DOHH2 (cell line): ENCODE measurements around the gene PNLIPRP3.

Source experiments
- H3F3A ChIP-seq: fragments of 200-600 bp; sonication (generic), shearing (Covaris generic); 2 replicates; pipeline ENCODE4 v1.6.0; 2016; ENCODE audit warnings: antibody characterized with exemption, mild to moderate bottlenecking; ENCODE audit not compliant: control insufficient read depth, insufficient read depth
- H3K27ac ChIP-seq: fragments of 200-600 bp; sonication (generic); 2 replicates; pipeline ENCODE4 v1.5.1; 2014; ENCODE audit warnings: low read depth, mild to moderate bottlenecking, low read length, moderate library complexity
- H3K27me3 ChIP-seq: fragments of 200-600 bp; sonication (generic); 2 replicates; pipeline ENCODE4 v1.6.1; 2014; ENCODE audit warnings: mild to moderate bottlenecking, low read length, mixed read lengths; ENCODE audit not compliant: control insufficient read depth
- H3K36me3 ChIP-seq: fragments of 200-600 bp; sonication (generic); 2 replicates; pipeline ENCODE4 v1.6.1; 2014; ENCODE audit warnings: mild to moderate bottlenecking, low read length, moderate library complexity, mixed read lengths; ENCODE audit not compliant: control insufficient read depth
- H3K4me1 ChIP-seq: fragments of 200-600 bp; sonication (generic); 2 replicates; pipeline ENCODE4 v1.6.1; 2014; ENCODE audit warnings: mild to moderate bottlenecking, low read length, mixed read lengths; ENCODE audit not compliant: control insufficient read depth
- H3K4me2 ChIP-seq: fragments of 200-600 bp; sonication (generic); 2 replicates; pipeline ENCODE4 v1.6.0; 2014; ENCODE audit warnings: mild to moderate bottlenecking, low read length, moderate library complexity
- H3K4me3 ChIP-seq: fragments of 200-600 bp; sonication (generic); 2 replicates; pipeline ENCODE4 v1.5.1; 2014; ENCODE audit warnings: mild to moderate bottlenecking, low read length, mixed read lengths
- H3K79me2 ChIP-seq: fragments of 200-600 bp; sonication (generic); 2 replicates; pipeline ENCODE4 v1.6.1; 2014; ENCODE audit warnings: mild to moderate bottlenecking, low read length, mixed read lengths; ENCODE audit not compliant: control insufficient read depth
- H3K9me2 ChIP-seq: fragments of 200-600 bp; sonication (generic); replicated peaks from 2 replicates; pipeline ENCODE4 v1.6.1; 2014; ENCODE audit warnings: mild to moderate bottlenecking, low read length, mixed read lengths; ENCODE audit not compliant: control insufficient read depth
- H3K9me3 ChIP-seq: fragments of 200-600 bp; sonication (generic); 2 replicates; pipeline ENCODE4 v1.6.1; 2014; ENCODE audit warnings: antibody characterized with exemption, low read length, mixed read lengths; ENCODE audit not compliant: control insufficient read depth, insufficient read depth
- H4K20me1 ChIP-seq: fragments of 200-600 bp; sonication (generic); 2 replicates; pipeline ENCODE4 v1.6.0; 2014; ENCODE audit warnings: low read depth, mild to moderate bottlenecking, antibody characterized with exemption, low read length, moderate library complexity; ENCODE audit not compliant: control insufficient read depth, insufficient read depth
- CTCF ChIP-seq: fragments of 200-600 bp; sonication (generic); IDR thresholded peaks from one replicate; pipeline ENCODE4 v1.5.1; 2014; ENCODE audit warnings: antibody characterized with exemption, mild to moderate bottlenecking, low read depth, low read length; ENCODE audit not compliant: poor library complexity, severe bottlenecking
- EZH2phosphoT487 ChIP-seq: fragments of 200-600 bp; sonication (generic); IDR thresholded peaks from 2 replicates; pipeline ENCODE4 v1.6.1; 2017; ENCODE audit warnings: borderline replicate concordance, mild to moderate bottlenecking, antibody characterized with exemption, low read length, moderate library complexity, mixed read lengths

PNLIPRP3 gene

GRCh38 chr10:116475866-116476265 lies 48.2 kb downstream of the PNLIPRP3 start:
- Histone ChIP-seq H3F3A (no peaks in the 10 kb centered on the region), H3K79me2 (no peaks in the 10 kb centered on the region), H3K9me3 (no peaks in the 10 kb centered on the region), H3K27ac (no peak overlapping the region), H3K36me3 (no peaks in the 10 kb centered on the region), H3K4me3 (no peak overlapping the region), H3K9me2 (no peaks in the 10 kb centered on the region), H3K4me1 (no peaks in the 10 kb centered on the region), H3K27me3 (no peaks in the 10 kb centered on the region), H3K4me2 (no peak overlapping the region), H4K20me1 (no peaks in the 10 kb centered on the region)
- TF ChIP-seq CTCF (no peak), EZH2phosphoT487 (no peak)

- no peak for TF ChIP-seq CTCF
- TF ChIP-seq EZH2phosphoT487: no peak
- no peaks in the 10 kb centered on the region for H4K20me1 ChIP-seq
- no peaks in the 10 kb centered on the region for H3K79me2 ChIP-seq
These were observed 48.8 kb downstream of the PNLIPRP3 start for GRCh38 chr10:116476461-116476860.

GRCh38 chr10:116477986-116478664 lies 50.5 kb downstream of the PNLIPRP3 start:
- Histone ChIP-seq H3K79me2 (no peaks in the 10 kb centered on the region), H3F3A (no peaks in the 10 kb centered on the region), H4K20me1 (no peaks in the 10 kb centered on the region), H3K9me2 (no peaks in the 10 kb centered on the region), H3K4me2 (no peak overlapping the region), H3K36me3 (no peaks in the 10 kb centered on the region), H3K4me1 (no peaks in the 10 kb centered on the region), H3K27ac (no peak overlapping the region), H3K9me3 (no peaks in the 10 kb centered on the region), H3K4me3 (no peak overlapping the region), H3K27me3 (no peaks in the 10 kb centered on the region)
- TF ChIP-seq EZH2phosphoT487 (no peak), CTCF (no peak)

More at GRCh38 chr10:116476461-116476860, 48.8 kb downstream of the PNLIPRP3 start:
- no peaks in the 10 kb centered on the region for H3K27me3 ChIP-seq
- H3K9me3 ChIP-seq: no peaks in the 10 kb centered on the region
- H3K4me3 ChIP-seq: no peak overlapping the region
- no peak overlapping the region for H3K27ac ChIP-seq
- H3K9me2 ChIP-seq: no peaks in the 10 kb centered on the region
- no peaks in the 10 kb centered on the region for H3F3A ChIP-seq
- H3K4me2 ChIP-seq: no peak overlapping the region
- H3K4me1 ChIP-seq: no peaks in the 10 kb centered on the region
- H3K36me3 ChIP-seq: no peaks in the 10 kb centered on the region
